ENCODE measurements around the gene ITK. TPM values are rescaled to one million over a fixed set of nuclear protein-coding genes. Genes with fewer than 3 reads are reported as not detected.
A peak's percentile ranks its signal among the peaks of the same experiment; 100 is the strongest.

The ITK gene
- total RNA-seq: not detected in 2 replicates

DNA sequence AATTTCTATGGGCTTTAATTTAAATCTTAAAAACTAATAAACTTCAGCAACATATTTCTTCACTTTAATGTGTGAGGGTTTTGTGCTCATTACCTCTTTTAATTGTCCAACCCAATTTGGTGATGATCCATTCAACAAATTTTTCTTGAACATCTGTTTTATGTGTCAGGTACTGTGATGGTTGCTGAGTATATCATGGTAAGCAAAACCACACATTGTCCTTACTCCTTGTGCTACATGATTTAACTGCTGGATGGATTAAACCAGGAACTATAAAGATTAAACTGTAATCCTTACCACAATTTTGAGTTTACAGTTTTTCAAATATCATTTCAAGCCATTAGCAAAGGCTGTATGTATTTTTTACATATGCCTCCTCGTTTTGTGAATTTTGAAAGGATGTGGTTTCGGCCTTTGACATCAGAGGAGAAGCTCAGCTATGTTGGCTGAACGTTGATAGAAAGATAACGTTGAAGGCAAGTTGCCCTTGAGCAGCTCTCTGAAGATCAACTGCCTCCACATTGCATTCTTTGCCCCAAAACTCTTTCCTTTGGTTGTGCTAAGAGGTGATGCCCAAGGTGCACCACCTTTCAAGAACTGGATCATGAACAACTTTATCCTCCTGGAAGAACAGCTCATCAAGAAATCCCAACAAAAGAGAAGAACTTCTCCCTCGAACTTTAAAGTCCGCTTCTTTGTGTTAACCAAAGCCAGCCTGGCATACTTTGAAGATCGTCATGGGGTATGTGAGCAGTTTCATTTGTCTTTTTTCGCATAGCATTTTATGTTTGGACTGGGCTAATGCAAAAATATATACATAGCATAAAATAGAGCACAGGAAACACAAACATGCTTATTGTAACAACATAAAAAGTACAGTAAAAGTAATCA is at the start of gene ITK:
Gene ITK (plus strand): TSS at position 467 of the 891 bp plus-strand sequence. CDS start 138 bp downstream, at position 605.
- no peak for FAIRE-seq
- TF ChIP-seq, protein P1, sequence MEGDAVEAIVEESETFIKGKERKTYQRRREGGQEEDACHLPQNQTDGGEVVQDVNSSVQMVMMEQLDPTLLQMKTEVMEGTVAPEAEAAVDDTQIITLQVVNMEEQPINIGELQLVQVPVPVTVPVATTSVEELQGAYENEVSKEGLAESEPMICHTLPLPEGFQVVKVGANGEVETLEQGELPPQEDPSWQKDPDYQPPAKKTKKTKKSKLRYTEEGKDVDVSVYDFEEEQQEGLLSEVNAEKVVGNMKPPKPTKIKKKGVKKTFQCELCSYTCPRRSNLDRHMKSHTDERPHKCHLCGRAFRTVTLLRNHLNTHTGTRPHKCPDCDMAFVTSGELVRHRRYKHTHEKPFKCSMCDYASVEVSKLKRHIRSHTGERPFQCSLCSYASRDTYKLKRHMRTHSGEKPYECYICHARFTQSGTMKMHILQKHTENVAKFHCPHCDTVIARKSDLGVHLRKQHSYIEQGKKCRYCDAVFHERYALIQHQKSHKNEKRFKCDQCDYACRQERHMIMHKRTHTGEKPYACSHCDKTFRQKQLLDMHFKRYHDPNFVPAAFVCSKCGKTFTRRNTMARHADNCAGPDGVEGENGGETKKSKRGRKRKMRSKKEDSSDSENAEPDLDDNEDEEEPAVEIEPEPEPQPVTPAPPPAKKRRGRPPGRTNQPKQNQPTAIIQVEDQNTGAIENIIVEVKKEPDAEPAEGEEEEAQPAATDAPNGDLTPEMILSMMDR (IDR thresholded peaks at IDR 0.05; ENCODE audit: insufficient read depth, low read length, severe bottlenecking): no peak
- no peak within 1 kb of the TSS for H3K4me3 ChIP-seq (ENCODE audit: low read depth, low read length)
- no peaks in the 10 kb centered on the region for H3K36me3 ChIP-seq (ENCODE audit: control insufficient read depth, insufficient read depth, low read length)
- no peaks in the 10 kb centered on the region for H3K27me3 ChIP-seq (ENCODE audit: control insufficient read depth, insufficient read depth, low read length)
- DNase-seq (ENCODE audit: low read depth): no peak

DNA sequence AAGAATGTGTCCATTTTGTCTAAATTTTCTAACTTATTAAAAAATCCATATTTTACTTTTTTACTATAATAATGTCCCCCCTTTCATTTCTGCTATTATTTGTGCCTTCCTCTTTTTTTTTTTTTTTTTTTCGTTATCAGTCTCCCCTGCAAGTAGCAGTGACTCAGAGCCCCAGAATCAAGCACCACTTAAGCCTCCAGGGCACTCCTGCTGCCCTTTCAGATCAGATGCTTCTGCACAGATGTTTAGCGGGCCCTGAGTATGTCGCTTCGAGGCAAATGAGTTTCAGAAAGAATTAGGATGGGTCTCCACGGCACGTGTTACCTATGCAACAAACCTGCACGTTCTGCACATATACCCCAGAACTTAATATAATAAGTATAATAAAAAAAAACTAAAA is 49.7 kb upstream of the ITK start:
- DNase-seq (ENCODE audit: low read depth) (peak; percentile 22), FAIRE-seq (no peak)
- no peaks in the 10 kb centered on the region for H3K36me3 ChIP-seq (ENCODE audit: control insufficient read depth, insufficient read depth, low read length)
- H3K4me3 ChIP-seq (ENCODE audit: low read depth, low read length): no peak overlapping the region
- TF ChIP-seq, protein P1 (IDR thresholded peaks at IDR 0.05; ENCODE audit: insufficient read depth, low read length, severe bottlenecking): no peak
- H3K27me3 ChIP-seq (ENCODE audit: control insufficient read depth, insufficient read depth, low read length): no peaks in the 10 kb centered on the region

DNA sequence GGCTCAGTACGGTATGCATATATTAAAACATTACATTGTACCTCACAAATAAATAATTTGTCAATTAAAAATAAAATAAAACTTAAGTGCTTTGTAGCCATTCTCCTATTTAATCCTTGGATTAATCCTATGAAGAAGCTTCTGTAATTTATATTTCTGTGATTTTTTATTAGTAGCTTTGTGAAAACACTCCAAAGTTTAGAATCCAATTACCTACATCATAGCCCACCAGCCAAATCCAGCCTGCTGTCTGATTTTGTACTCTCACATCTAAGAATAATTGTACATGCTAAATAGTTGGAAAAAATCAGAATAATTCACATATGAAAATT is 48.4 kb upstream of the ITK start:
- no peak for FAIRE-seq
- no peak for DNase-seq (ENCODE audit: low read depth)
- no peak overlapping the region for H3K4me3 ChIP-seq (ENCODE audit: low read depth, low read length)
- TF ChIP-seq, protein P1 (IDR thresholded peaks at IDR 0.05; ENCODE audit: insufficient read depth, low read length, severe bottlenecking): no peak
- no peaks in the 10 kb centered on the region for H3K27me3 ChIP-seq (ENCODE audit: control insufficient read depth, insufficient read depth, low read length)
- no peaks in the 10 kb centered on the region for H3K36me3 ChIP-seq (ENCODE audit: control insufficient read depth, insufficient read depth, low read length)

DNA sequence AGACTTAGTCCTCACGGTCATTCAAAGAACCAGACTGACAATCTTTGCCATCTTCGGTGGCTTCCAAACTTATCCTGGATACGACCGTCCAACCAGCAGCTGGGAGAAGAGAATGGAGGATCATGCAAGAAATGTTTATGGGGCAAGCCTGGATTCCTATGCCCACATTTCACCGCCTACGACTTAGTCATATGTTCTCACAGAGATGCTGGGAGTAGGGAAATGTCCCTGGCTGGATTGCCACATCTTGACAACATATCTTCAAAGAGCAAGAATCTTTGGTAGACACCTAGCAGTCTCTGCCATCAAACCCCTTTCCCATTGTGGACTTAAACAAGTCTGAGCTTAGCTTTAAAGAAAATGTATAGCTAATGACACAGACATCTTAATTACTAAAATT is 42.9 kb upstream of the ITK start:
- DNase-seq (ENCODE audit: low read depth): peak; percentile 9

DNA sequence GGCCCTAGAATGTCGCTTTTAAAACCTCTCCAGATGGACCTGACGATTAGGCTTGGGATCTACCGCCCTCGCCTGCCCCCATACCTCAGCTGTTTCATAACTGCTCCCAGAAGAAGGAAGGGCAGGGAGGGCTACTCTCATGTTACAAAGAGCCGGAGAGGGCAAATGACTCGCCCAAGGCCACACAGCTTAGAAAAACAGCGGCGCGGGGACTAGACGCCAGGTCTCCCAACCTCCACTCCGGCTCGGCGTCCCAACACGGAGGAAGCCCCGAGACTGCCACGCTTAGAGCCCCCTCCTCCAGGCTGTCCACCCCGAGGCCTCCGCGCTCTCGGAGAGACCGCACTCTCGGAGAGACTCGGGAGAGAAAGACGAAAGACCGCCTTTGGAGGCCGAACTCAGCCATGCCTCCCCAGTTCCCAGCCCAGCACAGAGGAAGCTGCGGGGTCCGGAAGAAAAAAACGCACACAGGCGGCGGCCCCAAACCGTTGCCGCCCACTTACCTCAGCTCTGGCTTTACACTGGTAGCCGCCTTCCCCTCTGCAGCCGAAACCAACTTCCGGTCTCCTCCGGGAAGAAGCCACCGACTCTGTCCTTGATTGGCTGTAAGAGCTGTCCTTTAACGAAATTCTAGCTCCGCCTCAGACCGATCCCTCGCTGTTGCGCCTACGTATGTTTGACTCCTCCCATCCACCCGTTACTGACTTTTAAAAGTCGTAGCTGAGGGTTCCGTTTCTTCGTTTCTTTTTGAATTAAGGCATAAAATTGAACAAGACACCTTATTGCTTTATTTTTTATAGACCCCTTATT is 38.1 kb upstream of the ITK start, which contains the start of gene MED7:
Gene MED7 (minus strand): TSS at position 549 of the 810 bp plus-strand sequence. CDS start 3,434 bp downstream, outside the sequence.
- H3K36me3 ChIP-seq (ENCODE audit: control insufficient read depth, insufficient read depth, low read length): peaks cover 4% of the 10 kb centered on the region
- DNase-seq (ENCODE audit: low read depth): peak; percentile 98
- H3K4me3 ChIP-seq (ENCODE audit: low read depth, low read length): peak within 1 kb of the TSS; percentile 96
- TF ChIP-seq, protein P1 (IDR thresholded peaks at IDR 0.05; ENCODE audit: insufficient read depth, low read length, severe bottlenecking): no peak
- peak; percentile 73 for FAIRE-seq
- H3K27me3 ChIP-seq (ENCODE audit: control insufficient read depth, insufficient read depth, low read length): no peaks in the 10 kb centered on the region

More for the DNA sequence above, 42.9 kb upstream of the ITK start:
- TF ChIP-seq, protein P1 (IDR thresholded peaks at IDR 0.05; ENCODE audit: insufficient read depth, low read length, severe bottlenecking): no peak
- Histone ChIP-seq H3K27me3 (ENCODE audit: control insufficient read depth, insufficient read depth, low read length) (no peaks in the 10 kb centered on the region), H3K36me3 (ENCODE audit: control insufficient read depth, insufficient read depth, low read length) (peaks cover 5% of the 10 kb centered on the region), H3K4me3 (ENCODE audit: low read depth, low read length) (no peak overlapping the region)
- no peak for FAIRE-seq

Measured in bronchial epithelial cell (primary cell).